Liver (tissue), 9 donors: ENCODE data around the gene SYT14. TPM values are rescaled to one million over a fixed set of nuclear protein-coding genes. Genes with fewer than 3 reads are reported as not detected.

Source experiments
- DNase-seq: peaks from one replicate; pipeline ENCODE4 v3.0.0-alpha.2; 2017; ENCODE audit warnings: low spot score
- H3K27ac ChIP-seq, 2 donors: one replicate each; pipeline ENCODE4 v1.7.0; 2013; ENCODE audit warnings: inconsistent platforms in 2 of 2, low read length in 2 of 2, control low read depth in 1 of 2, low read depth in 1 of 2, mild to moderate bottlenecking in 1 of 2
- H3K27me3 ChIP-seq, 4 donors: one replicate each; pipeline versions ENCODE4 v1.6.1 to v1.7.0; 2013; ENCODE audit warnings: low read length in 3 of 4, inconsistent platforms in 1 of 4, mild to moderate bottlenecking in 1 of 4, moderate library complexity in 1 of 4; ENCODE audit not compliant: control insufficient read depth in 4 of 4, insufficient read depth in 4 of 4
- H3K36me3 ChIP-seq, 4 donors: one replicate each; pipeline versions ENCODE4 v1.6.1 to v1.7.0; 2013; ENCODE audit warnings: low read length in 3 of 4, mild to moderate bottlenecking in 3 of 4, low read depth in 1 of 4, moderate library complexity in 1 of 4; ENCODE audit not compliant: control insufficient read depth in 4 of 4, insufficient read depth in 3 of 4
- H3K4me1 ChIP-seq, 4 donors: one replicate each; pipeline versions ENCODE4 v1.6.1 to v1.7.0; 2013; ENCODE audit warnings: low read length in 3 of 4, mild to moderate bottlenecking in 3 of 4, moderate library complexity in 1 of 4; ENCODE audit not compliant: control insufficient read depth in 4 of 4, insufficient read depth in 4 of 4
- H3K4me3 ChIP-seq, 3 donors: one replicate each; pipeline versions ENCODE4 v1.6.1 to v1.7.0; 2013; ENCODE audit warnings: low read length in 3 of 3, control low read depth in 1 of 3, low read depth in 1 of 3, mild to moderate bottlenecking in 1 of 3
- H3K9ac ChIP-seq, 2 donors: one replicate each; pipeline ENCODE4 v1.7.0; 2013; ENCODE audit warnings: low read length in 2 of 2, mild to moderate bottlenecking in 2 of 2, moderate library complexity in 2 of 2, control low read depth in 1 of 2, low read depth in 1 of 2
- H3K9me3 ChIP-seq, 4 donors: one replicate each; pipeline versions ENCODE4 v1.6.1 to v1.7.0; 2013; ENCODE audit warnings: low read length in 3 of 4; ENCODE audit not compliant: control insufficient read depth in 4 of 4
- CTCF ChIP-seq: fragments of 150-350 bp; IDR thresholded peaks from 2 replicates; pipeline ENCODE4 v1.5.1; 2017; ENCODE audit warnings: improper control_type of control experiment, low read depth, low read length; ENCODE audit not compliant: missing input control
- EGR1 ChIP-seq, 2 donors: IDR thresholded peaks; 2 replicates each; pipeline ENCODE4 v1.6.1; 2016 to 2018; ENCODE audit warnings: antibody characterized with exemption in 2 of 2, low read depth in 2 of 2
- FOXA1 ChIP-seq: IDR thresholded peaks from 2 replicates; pipeline ENCODE4 v1.6.1; 2016; ENCODE audit warnings: antibody characterized with exemption
- FOXA2 ChIP-seq: IDR thresholded peaks from 2 replicates; pipeline ENCODE4 v1.6.1; 2016; ENCODE audit warnings: antibody characterized with exemption
- GABPA ChIP-seq, 2 donors: IDR thresholded peaks in 1 of 2; conservative IDR thresholded peaks in 1 of 2; 2 replicates each; pipeline ENCODE4 v1.6.1; 2016; ENCODE audit warnings: antibody characterized with exemption in 2 of 2, mild to moderate bottlenecking in 1 of 2, moderate library complexity in 1 of 2
- HNF4A ChIP-seq, 2 donors: conservative IDR thresholded peaks; 2 replicates each; pipeline ENCODE4 v1.6.1; 2016; ENCODE audit warnings: antibody characterized with exemption in 2 of 2, mild to moderate bottlenecking in 2 of 2
- HNF4G ChIP-seq: IDR thresholded peaks from 2 replicates; pipeline ENCODE4 v1.6.1; 2016; ENCODE audit warnings: antibody characterized with exemption
- JUND ChIP-seq, 2 donors: IDR thresholded peaks; 2 replicates each; pipeline ENCODE4 v1.6.1; 2016; ENCODE audit warnings: antibody characterized with exemption in 2 of 2
- MAX ChIP-seq: IDR thresholded peaks from 2 replicates; pipeline ENCODE4 v1.6.1; 2016; ENCODE audit warnings: antibody characterized with exemption
- NR2F2 ChIP-seq: IDR thresholded peaks from 2 replicates; pipeline ENCODE4 v1.6.1; 2016; ENCODE audit warnings: antibody characterized with exemption
- RAD21 ChIP-seq, 2 donors: IDR thresholded peaks; 2 replicates each; pipeline ENCODE4 v1.6.1; 2016; ENCODE audit warnings: antibody characterized with exemption in 2 of 2, mild to moderate bottlenecking in 2 of 2
- RXRA ChIP-seq, 2 donors: IDR thresholded peaks; 2 replicates each; pipeline ENCODE4 v1.6.1; 2017 to 2018; ENCODE audit warnings: antibody characterized with exemption in 2 of 2, mild to moderate bottlenecking in 1 of 2
- SP1 ChIP-seq: IDR thresholded peaks from 2 replicates; pipeline ENCODE4 v1.6.1; 2018; ENCODE audit warnings: antibody characterized with exemption, mild to moderate bottlenecking
- TAF1 ChIP-seq: conservative IDR thresholded peaks from 2 replicates; pipeline ENCODE4 v1.6.1; 2016; ENCODE audit warnings: antibody characterized with exemption, mild to moderate bottlenecking
- YY1 ChIP-seq: IDR thresholded peaks from 2 replicates; pipeline ENCODE4 v1.6.1; 2016; ENCODE audit warnings: antibody characterized with exemption, mild to moderate bottlenecking
- WGBS: extraction: QIAGEN DNeasy Blood & Tissue Kit; methylation state at CpG from one replicate; pipeline ENCODE4 v1.1.7; 2013; 5-methylcytosine and 5-hydroxymethylcytosine counted together
- polyA plus RNA-seq, 2 donors: library from polyadenylated mRNA; stranded (reverse) in 1 of 2; unstranded in 1 of 2; fragments of 200-250 nt in 1 of 2; fragments of >200 nt in 1 of 2; fragmentation: Nextera tagmentation in 1 of 2; extraction: Ambion mirVana in 1 of 2; gene quantifications; one replicate each; pipeline versions ENCODE4 v1.2.1 to v1.2.3, GENCODE V29; 2013 to 2015
- total RNA-seq, 2 donors: library from RNA; depleted of rRNA; stranded (reverse); fragments of >200 nt; gene quantifications; one replicate each; pipeline ENCODE4 v1.2.3, GENCODE V29; 2014
- TF ChIP-seq, protein P1 (sequence below): IDR thresholded peaks from 2 replicates; pipeline ENCODE4 v1.6.1; 2016; ENCODE audit warnings: antibody characterized with exemption
- TF ChIP-seq, protein P2 (sequence below): IDR thresholded peaks from 2 replicates; pipeline ENCODE4 v1.6.1; 2016; ENCODE audit warnings: antibody characterized with exemption, mild to moderate bottlenecking
- TF ChIP-seq, protein P3 (sequence below): IDR thresholded peaks from 2 replicates; pipeline ENCODE4 v1.6.1; 2016; ENCODE audit warnings: antibody characterized with exemption
- donor health status: healthy.
- donor health status: healthy.
- donor health status: healthy.
- donor health status: healthy.
- donor health status: healthy.

SYT14 gene
- total and polyA plus RNA-seq, 4 donors, result not detected

DNA sequence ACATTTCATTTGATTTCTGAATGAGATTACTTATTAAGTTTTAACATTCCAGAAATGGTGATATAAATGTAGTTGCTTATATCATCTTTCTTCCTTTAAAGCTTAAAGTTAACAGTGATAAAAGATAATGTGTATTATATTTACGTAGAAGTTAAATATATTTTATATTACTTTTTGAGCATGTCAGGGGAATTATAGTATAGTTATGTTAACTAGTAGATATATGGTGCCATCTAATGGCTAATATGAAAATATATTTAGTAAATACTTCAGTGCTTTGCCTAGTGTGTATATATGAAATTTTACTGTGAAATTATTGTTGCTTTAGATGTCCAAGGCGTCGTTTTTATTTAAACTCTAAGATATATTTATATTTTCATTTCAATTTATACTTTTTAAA, 51.5 kb downstream of the SYT14 start:
- Histone ChIP-seq H3K27me3 (peaks cover 0 to 11% (median 0%) of the 10 kb centered on the region in 4 donors), H3K9me3 (no peaks in the 10 kb centered on the region), H3K4me3 (no peak overlapping the region), H3K4me1 (peaks cover 0 to 11% (median 7%) of the 10 kb centered on the region in 4 donors), H3K36me3 (no peaks in the 10 kb centered on the region), H3K9ac (no peak overlapping the region), H3K27ac (no peak overlapping the region)
- DNase-seq, result no peak
- peak; percentile 66 to 67 for TF ChIP-seq RAD21 (IDR thresholded peaks at IDR 0.05)
- TF ChIP-seq, protein P1, sequence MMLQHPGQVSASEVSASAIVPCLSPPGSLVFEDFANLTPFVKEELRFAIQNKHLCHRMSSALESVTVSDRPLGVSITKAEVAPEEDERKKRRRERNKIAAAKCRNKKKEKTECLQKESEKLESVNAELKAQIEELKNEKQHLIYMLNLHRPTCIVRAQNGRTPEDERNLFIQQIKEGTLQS, result no peak
- 30% methylated on average over 3 of the region's 3 CpGs for WGBS

- TF ChIP-seq NR2F2 (no peak), FOXA2 (no peak), MAX (no peak), JUND (IDR thresholded peaks at IDR 0.05) (no peak), YY1 (no peak), FOXA1 (no peak), SP1 (no peak), CTCF (no peak), RAD21 (IDR thresholded peaks at IDR 0.05) (no peak), TAF1 (no peak), EGR1 (IDR thresholded peaks at IDR 0.05; ENCODE audit: low read depth in 2 of 2) (no peak), GABPA (IDR thresholded peaks at IDR 0.05 in 1 of 2, conservative IDR thresholded peaks at IDR 0.05 in 1 of 2) (no peak), RXRA (IDR thresholded peaks at IDR 0.05) (no peak), HNF4G (no peak), HNF4A (conservative IDR thresholded peaks at IDR 0.05) (no peak)
- TF ChIP-seq, protein P1, result no peak
- TF ChIP-seq, protein P2, sequence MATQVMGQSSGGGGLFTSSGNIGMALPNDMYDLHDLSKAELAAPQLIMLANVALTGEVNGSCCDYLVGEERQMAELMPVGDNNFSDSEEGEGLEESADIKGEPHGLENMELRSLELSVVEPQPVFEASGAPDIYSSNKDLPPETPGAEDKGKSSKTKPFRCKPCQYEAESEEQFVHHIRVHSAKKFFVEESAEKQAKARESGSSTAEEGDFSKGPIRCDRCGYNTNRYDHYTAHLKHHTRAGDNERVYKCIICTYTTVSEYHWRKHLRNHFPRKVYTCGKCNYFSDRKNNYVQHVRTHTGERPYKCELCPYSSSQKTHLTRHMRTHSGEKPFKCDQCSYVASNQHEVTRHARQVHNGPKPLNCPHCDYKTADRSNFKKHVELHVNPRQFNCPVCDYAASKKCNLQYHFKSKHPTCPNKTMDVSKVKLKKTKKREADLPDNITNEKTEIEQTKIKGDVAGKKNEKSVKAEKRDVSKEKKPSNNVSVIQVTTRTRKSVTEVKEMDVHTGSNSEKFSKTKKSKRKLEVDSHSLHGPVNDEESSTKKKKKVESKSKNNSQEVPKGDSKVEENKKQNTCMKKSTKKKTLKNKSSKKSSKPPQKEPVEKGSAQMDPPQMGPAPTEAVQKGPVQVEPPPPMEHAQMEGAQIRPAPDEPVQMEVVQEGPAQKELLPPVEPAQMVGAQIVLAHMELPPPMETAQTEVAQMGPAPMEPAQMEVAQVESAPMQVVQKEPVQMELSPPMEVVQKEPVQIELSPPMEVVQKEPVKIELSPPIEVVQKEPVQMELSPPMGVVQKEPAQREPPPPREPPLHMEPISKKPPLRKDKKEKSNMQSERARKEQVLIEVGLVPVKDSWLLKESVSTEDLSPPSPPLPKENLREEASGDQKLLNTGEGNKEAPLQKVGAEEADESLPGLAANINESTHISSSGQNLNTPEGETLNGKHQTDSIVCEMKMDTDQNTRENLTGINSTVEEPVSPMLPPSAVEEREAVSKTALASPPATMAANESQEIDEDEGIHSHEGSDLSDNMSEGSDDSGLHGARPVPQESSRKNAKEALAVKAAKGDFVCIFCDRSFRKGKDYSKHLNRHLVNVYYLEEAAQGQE, result no peak
- TF ChIP-seq, protein P3, sequence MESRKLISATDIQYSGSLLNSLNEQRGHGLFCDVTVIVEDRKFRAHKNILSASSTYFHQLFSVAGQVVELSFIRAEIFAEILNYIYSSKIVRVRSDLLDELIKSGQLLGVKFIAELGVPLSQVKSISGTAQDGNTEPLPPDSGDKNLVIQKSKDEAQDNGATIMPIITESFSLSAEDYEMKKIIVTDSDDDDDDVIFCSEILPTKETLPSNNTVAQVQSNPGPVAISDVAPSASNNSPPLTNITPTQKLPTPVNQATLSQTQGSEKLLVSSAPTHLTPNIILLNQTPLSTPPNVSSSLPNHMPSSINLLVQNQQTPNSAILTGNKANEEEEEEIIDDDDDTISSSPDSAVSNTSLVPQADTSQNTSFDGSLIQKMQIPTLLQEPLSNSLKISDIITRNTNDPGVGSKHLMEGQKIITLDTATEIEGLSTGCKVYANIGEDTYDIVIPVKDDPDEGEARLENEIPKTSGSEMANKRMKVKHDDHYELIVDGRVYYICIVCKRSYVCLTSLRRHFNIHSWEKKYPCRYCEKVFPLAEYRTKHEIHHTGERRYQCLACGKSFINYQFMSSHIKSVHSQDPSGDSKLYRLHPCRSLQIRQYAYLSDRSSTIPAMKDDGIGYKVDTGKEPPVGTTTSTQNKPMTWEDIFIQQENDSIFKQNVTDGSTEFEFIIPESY, result no peak
- WGBS, result 67% methylated on average over 9 of the region's 9 CpGs
- H3K36me3 ChIP-seq, result no peaks in the 10 kb centered on the region
- no peaks in the 10 kb centered on the region for H3K4me1 ChIP-seq
- H3K9me3 ChIP-seq, result no peaks in the 10 kb centered on the region
- peaks cover 0 to 12% (median 0%) of the 10 kb centered on the region in 4 donors for H3K27me3 ChIP-seq
- H3K27ac ChIP-seq, result no peak overlapping the region
- H3K4me3 ChIP-seq, result no peak overlapping the region
- no peak for DNase-seq
- no peak overlapping the region for H3K9ac ChIP-seq
Observed at GRCh38 chr1:209993061-209993830, 55.2 kb downstream of the SYT14 start.
